Endodermal cell (in vitro differentiated cells): ENCODE data around the gene LRRC73. TPM values are rescaled to one million over a fixed set of nuclear protein-coding genes. Genes with fewer than 3 reads are reported as not detected.
"Not testable (repeated sequence)": the region's sequence is repeated elsewhere in the genome, so short reads cannot be mapped to it uniquely, and the experiment has no call there.

ENCODE experiments used
- DNase-seq: peaks from one replicate; pipeline ENCODE4 v3.0.0-alpha.2; 2017
- H3K27ac ChIP-seq: 2 replicates; pipeline ENCODE4 v1.5.1; 2013; ENCODE audit warnings: mild to moderate bottlenecking, low read depth, low read length, moderate library complexity
- H3K27me3 ChIP-seq: 2 replicates; pipeline ENCODE4 v1.6.1; 2013; ENCODE audit warnings: mild to moderate bottlenecking, low read length, moderate library complexity; ENCODE audit not compliant: insufficient read depth, control insufficient read depth, poor library complexity, severe bottlenecking
- H3K36me3 ChIP-seq: 2 replicates; pipeline ENCODE4 v1.7.0; 2013; ENCODE audit warnings: mild to moderate bottlenecking, low read length, moderate library complexity; ENCODE audit not compliant: control insufficient read depth, insufficient read depth
- H3K4me1 ChIP-seq: one replicate; pipeline ENCODE4 v1.7.0; 2013; ENCODE audit warnings: low read length; ENCODE audit not compliant: control insufficient read depth, insufficient read depth
- H3K4me3 ChIP-seq: 2 replicates; pipeline ENCODE4 v1.5.1; 2013; ENCODE audit warnings: mild to moderate bottlenecking, low read length, moderate library complexity
- H3K9ac ChIP-seq: 2 replicates; pipeline ENCODE4 v1.6.1; 2013; ENCODE audit warnings: mild to moderate bottlenecking, low read length, moderate library complexity; ENCODE audit not compliant: poor library complexity, severe bottlenecking; ENCODE audit errors: extremely low read depth
- H3K9me3 ChIP-seq: 2 replicates; pipeline ENCODE4 v1.6.1; 2013; ENCODE audit warnings: mild to moderate bottlenecking, low read length, moderate library complexity; ENCODE audit not compliant: control insufficient read depth
- H3K27ac Mint-ChIP-seq: 2 replicates; pipeline ENCODE4 v1.8.0; 2020; ENCODE audit warnings: mixed read lengths
- H3K27me3 Mint-ChIP-seq: 2 replicates; pipeline ENCODE4 v1.8.0; 2021; ENCODE audit warnings: mild to moderate bottlenecking, mixed read lengths; ENCODE audit not compliant: insufficient read depth
- H3K36me3 Mint-ChIP-seq: 2 replicates; pipeline ENCODE4 v1.8.0; 2020; ENCODE audit warnings: low read depth, mixed read lengths
- H3K4me1 Mint-ChIP-seq: 2 replicates; pipeline ENCODE4 v1.8.0; 2020; ENCODE audit warnings: mixed read lengths
- H3K4me3 Mint-ChIP-seq: 2 replicates; pipeline ENCODE4 v1.8.0; 2020; ENCODE audit warnings: mild to moderate bottlenecking, moderate library complexity, mixed read lengths
- H3K9me3 Mint-ChIP-seq: 2 replicates; pipeline ENCODE4 v1.8.0; 2020; ENCODE audit warnings: mild to moderate bottlenecking, mixed read lengths
- CTCF ChIP-seq: fragments of 200-600 bp; sonication (generic); conservative IDR thresholded peaks from 2 replicates; pipeline ENCODE4 v1.5.0; 2021; ENCODE audit warnings: antibody characterized with exemption, mild to moderate bottlenecking
- WGBS, 2 experiments: methylation state at CpG; one replicate each; pipeline versions ENCODE4 v1.1.5 to v1.1.7; 2013; ENCODE audit warnings: missing lambda C conversion rate in 2 of 2, mixed read lengths in 1 of 2; ENCODE audit not compliant: insufficient coverage in 1 of 2, insufficient read length in 1 of 2; 5-methylcytosine and 5-hydroxymethylcytosine counted together
- total RNA-seq, 2 donors: library from RNA; stranded (reverse); fragmentation: NEBNext Ultra II Directional in 1 of 2; extraction: Animal tissue kit (Norgen Biotek cat#: 25700) in 1 of 2; gene quantifications; 2 replicates in 1 of 2; 3 replicates in 1 of 2; pipeline ENCODE4 v1.2.1, GENCODE V29; 2021

LRRC73 gene
- total RNA-seq, 2 donors from 2014 or later, result 0.46 to 0.64 TPM

- no peak for DNase-seq
- Histone ChIP-seq H3K4me3 (no peak overlapping the region), H3K27me3 (peaks cover 44% of the 10 kb centered on the region), H3K27ac (no peak overlapping the region), H3K9me3 (no peaks in the 10 kb centered on the region), H3K9ac (no peak overlapping the region), H3K36me3 (no peaks in the 10 kb centered on the region), H3K4me1 (no peaks in the 10 kb centered on the region)
- H3K9me3 Mint-ChIP-seq, result no peaks in the 10 kb centered on the region
- peaks cover 6% of the 10 kb centered on the region for H3K4me1 Mint-ChIP-seq
- WGBS, 2 experiments, result 87 to 100% methylated on average over 1 of the region's 1 CpG
- no peak overlapping the region for H3K27ac Mint-ChIP-seq
- peaks cover 52% of the 10 kb centered on the region for H3K27me3 Mint-ChIP-seq
- no peak for TF ChIP-seq CTCF
- no peak overlapping the region for H3K4me3 Mint-ChIP-seq
- no peaks in the 10 kb centered on the region for H3K36me3 Mint-ChIP-seq
These were observed 50.6 kb downstream of the LRRC73 start for GRCh38 chr6:43459535-43459934.

GRCh38 chr6:43458154-43458553, 52.0 kb downstream of the LRRC73 start:
- peaks cover 55% of the 10 kb centered on the region for H3K27me3 Mint-ChIP-seq
- not testable (repeated sequence) for H3K4me3 ChIP-seq, H3K27ac Mint-ChIP-seq, H3K36me3 ChIP-seq, H3K4me1 ChIP-seq, DNase-seq, H3K27ac ChIP-seq, H3K36me3 Mint-ChIP-seq, H3K9me3 ChIP-seq, H3K4me1 Mint-ChIP-seq, H3K9ac ChIP-seq, H3K4me3 Mint-ChIP-seq, H3K9me3 Mint-ChIP-seq
- peaks cover 44% of the 10 kb centered on the region for H3K27me3 ChIP-seq
- WGBS, 2 experiments, result 79 to 96% methylated on average over 8 to 15 of the region's 15 CpGs

- H3K27me3 Mint-ChIP-seq, result peaks cover 52% of the 10 kb centered on the region
- no peaks in the 10 kb centered on the region for H3K9me3 Mint-ChIP-seq
- no peak overlapping the region for H3K27ac Mint-ChIP-seq
- H3K27me3 ChIP-seq, result peaks cover 44% of the 10 kb centered on the region
- H3K4me3 ChIP-seq, result no peak overlapping the region
- peaks cover 7% of the 10 kb centered on the region for H3K36me3 Mint-ChIP-seq
- peaks cover 6% of the 10 kb centered on the region for H3K4me1 Mint-ChIP-seq
- H3K9me3 ChIP-seq, result no peaks in the 10 kb centered on the region
- TF ChIP-seq CTCF, result peak; percentile 43
- H3K27ac ChIP-seq, result no peak overlapping the region
- WGBS, 2 experiments, result 71 to 73% methylated on average over 4 to 5 of the region's 9 CpGs
- H3K9ac ChIP-seq, result no peak overlapping the region
- DNase-seq, result no peak
- peak overlapping the region; percentile 26 for H3K4me3 Mint-ChIP-seq
- H3K4me1 ChIP-seq, result no peaks in the 10 kb centered on the region
- H3K36me3 ChIP-seq, result no peaks in the 10 kb centered on the region
These were observed 52.5 kb downstream of the LRRC73 start for GRCh38 chr6:43457643-43458042.

Other genes with a start within 250 kb of the LRRC73 start
- gene SLC22A7, start 212.1 kb downstream of the LRRC73 start, total RNA-seq, result not detected
- 10 to 100 TPM; 13.4 to 19.3 TPM for gene CRIP3, start 201.5 kb downstream of the LRRC73 start, total RNA-seq
- gene ZNF318, start 140.7 kb downstream of the LRRC73 start, total RNA-seq, result 10 to 100 TPM; 21.3 to 26.4 TPM
- gene ABCC10, start 82.8 kb downstream of the LRRC73 start, total RNA-seq, result 10 to 100 TPM; 34.1 to 44.8 TPM
- not detected for gene DLK2, start 54.8 kb downstream of the LRRC73 start, total RNA-seq
- 10 to 100 TPM; 44.3 to 50.2 TPM for gene TJAP1, start 32.8 kb downstream of the LRRC73 start, total RNA-seq
- gene YIPF3, start 6.6 kb upstream of the LRRC73 start, total RNA-seq, result 100 to 1,000 TPM in 1 of 2 donors, 10 to 100 TPM in 1; 87.7 to 103 TPM
- gene POLR1C, start 6.7 kb upstream of the LRRC73 start, total RNA-seq, result 10 to 100 TPM; 37.6 to 44.2 TPM
- gene XPO5, start 65.7 kb upstream of the LRRC73 start, total RNA-seq, result 10 to 100 TPM; 70.8 to 74.3 TPM
- gene POLH, start 65.8 kb upstream of the LRRC73 start, total RNA-seq, result 10 to 100 TPM; 11.2 to 18.8 TPM
- gene GTPBP2, start 118.9 kb upstream of the LRRC73 start, total RNA-seq, result 10 to 100 TPM; 87.9 to 90.6 TPM
- gene MAD2L1BP, start 125.5 kb upstream of the LRRC73 start, total RNA-seq, result 10 to 100 TPM; 32.7 to 41.5 TPM
- gene RSPH9, start 134.7 kb upstream of the LRRC73 start, total RNA-seq, result under 1 TPM; 0.44 to 0.64 TPM
- 10 to 100 TPM; 53.6 to 58.8 TPM for gene MRPS18A, start 177.4 kb upstream of the LRRC73 start, total RNA-seq